GM18951 (cell line): ENCODE measurements around the gene BANF1.

Source experiments
- POLR2A ChIP-seq: IDR thresholded peaks from 4 replicates; pipeline ENCODE4 v1.6.1; 2011; ENCODE audit warnings: mild to moderate bottlenecking; ENCODE audit not compliant: insufficient read length, insufficient read depth; ENCODE audit errors: extremely low read depth
- in situ Hi-C: fragments of 300-500 bp; cut with MboI; formaldehyde crosslinking; loops from one replicate; pipeline ENCODE4 v1.12.0; 2022; ENCODE audit warnings: low sequenced_read_pairs, mixed read lengths, inconsistent platforms; ENCODE audit not compliant: unreplicated experiment

BANF1 gene

DNA sequence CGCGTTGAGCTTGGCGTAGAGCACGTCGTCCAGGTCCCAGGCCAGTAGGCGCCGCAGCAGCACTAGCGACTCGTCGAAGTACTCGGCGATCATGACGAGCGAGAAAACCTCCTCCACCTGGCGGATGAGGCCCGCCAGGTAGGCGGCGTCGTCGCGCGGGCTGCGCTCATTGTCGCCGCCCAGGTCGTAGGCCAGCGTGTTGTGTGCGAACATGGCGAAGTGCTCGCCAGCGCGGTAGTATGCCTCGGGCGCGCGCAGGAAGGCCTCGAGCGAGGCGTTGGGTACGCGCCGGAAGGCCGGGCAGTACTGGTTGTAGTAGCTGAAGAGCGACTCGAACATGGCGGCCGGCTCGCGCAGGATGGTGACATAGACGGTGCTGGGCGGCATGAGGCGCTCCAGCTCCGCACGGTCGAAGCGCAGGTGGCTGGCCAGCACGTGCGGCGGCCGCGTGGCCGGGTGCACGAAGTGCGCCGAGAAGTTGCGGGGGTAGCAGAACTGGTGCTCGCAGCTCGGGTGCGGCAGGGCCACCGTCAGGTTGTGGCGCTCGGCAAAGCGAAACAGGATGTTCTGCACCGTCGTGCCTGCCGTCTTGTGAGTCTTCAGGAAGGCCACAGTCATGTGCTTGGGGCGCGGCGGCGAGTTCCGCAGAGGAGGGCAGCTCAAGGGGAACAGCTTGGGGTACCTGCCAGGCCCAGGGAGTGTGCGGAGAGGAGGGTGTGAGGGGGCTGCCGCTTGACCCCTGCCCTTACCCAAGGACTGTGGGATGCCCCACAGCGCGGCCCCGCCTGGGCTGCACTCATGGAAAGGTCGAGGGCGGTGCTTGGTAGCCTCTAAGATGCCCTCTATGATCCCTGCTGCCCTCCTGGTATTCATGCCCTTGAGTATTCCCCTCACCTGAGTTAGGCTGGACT lies 40.9 kb downstream of the BANF1 start:
- in situ Hi-C loops, result no loop called here
- no peak for TF ChIP-seq POLR2A

DNA sequence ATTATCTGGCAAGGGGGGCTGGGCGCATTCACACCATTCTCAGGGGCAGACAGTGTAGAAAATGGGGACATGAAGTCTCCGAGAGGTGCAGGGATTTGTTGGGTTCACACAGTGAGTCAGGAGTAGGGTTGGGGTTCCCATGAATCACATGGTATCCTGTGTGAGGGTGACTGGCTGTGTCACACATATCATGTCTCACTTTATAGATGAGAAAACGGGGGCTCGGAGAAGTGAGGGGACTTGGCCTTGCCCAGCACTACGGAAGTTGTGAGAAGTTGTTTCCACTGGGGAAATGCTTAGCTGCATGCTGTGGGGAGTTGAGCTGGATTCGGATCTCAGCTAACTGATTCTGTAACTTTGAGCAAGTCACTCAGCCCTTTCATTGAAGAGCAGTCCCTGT lies 42.5 kb downstream of the BANF1 start:
- no peak for TF ChIP-seq POLR2A
- in situ Hi-C loops, result no loop called here

DNA sequence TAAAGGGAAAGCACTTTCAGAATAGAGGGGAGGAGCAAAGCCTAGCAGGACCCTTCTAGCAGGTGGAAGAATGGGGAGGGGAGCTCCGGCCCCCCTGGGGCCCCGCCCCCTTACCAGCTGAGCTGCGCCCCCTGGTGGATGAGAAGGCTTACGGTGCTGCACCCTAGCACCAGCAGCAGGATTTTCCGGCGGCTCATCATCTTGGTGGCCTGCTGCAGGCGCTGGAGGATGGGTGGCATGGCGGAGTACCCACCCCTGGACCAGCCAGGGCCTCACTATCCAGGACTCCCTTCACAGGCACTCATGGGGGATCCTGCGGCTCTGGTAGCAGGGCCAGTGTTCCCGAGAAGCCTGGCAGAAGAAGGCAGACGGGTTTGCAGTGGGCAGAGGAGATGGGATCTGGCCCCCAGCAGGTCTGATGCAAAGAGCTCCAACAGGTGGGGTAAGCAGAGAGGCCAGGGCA lies 42.9 kb downstream of the BANF1 start:
- in situ Hi-C loops, result no loop called here
- TF ChIP-seq POLR2A, result no peak

DNA sequence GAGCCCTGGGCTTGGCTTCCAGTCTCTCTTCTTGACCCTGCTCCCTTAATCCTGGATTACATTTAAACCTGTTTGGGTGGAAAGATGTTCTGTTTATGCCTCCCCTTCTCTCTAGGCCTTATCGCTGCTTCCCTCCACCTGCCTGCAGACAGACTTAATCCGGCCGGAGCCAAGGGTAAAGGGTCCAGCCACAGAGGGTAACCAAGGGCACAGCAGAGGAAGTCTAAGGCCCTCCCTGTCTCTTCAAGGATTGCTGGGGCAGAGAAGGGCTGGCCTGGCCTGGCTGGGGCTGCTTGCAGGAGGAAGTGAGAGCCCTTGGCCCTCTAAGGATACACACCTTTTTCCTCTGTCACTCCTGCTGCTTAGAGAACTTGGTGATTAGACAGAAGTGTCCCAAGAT lies 44.6 kb downstream of the BANF1 start:
- no peak for TF ChIP-seq POLR2A
- in situ Hi-C loops, result no loop called here

DNA sequence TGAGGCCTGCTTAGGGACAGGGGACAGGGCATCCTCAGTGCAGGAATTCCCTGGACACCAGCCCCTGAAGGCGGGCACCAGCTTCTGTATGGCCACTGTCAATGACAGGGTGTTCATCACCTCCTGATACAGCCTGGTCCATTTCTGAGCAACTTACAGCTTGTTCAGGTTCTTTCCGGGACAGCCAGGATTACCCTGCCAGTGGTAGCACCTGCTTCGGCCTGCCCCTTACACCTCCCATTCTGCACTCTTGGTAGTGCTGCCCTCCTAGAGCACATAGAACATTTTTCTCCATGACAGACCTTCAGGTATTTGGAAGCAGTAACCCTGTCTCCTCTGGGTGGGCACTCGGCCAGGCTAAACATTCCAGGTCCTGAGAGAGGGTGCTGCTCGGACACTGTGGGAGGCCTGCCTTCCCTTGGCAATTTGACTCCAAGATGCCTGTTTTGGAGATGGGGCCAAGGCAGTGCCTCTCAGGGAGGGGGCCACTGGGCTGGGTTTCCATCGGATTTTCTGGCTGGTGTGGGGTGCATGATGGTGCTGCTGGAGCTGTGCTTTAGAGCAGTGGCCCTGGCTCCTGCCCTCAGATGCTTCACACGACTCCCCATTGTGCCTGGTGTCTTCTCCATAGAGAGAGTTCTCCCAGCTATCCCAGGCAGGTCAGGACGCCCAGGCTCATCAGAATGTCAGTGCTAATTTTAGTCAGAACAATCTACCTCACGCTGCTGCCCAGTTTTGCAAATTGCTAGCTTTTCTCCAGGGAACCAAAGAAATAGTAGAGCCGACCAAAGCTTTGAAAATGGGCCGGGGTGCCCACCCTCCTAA lies 45.5 kb downstream of the BANF1 start:
- TF ChIP-seq POLR2A, result no peak
- in situ Hi-C loops, result no loop called here

DNA sequence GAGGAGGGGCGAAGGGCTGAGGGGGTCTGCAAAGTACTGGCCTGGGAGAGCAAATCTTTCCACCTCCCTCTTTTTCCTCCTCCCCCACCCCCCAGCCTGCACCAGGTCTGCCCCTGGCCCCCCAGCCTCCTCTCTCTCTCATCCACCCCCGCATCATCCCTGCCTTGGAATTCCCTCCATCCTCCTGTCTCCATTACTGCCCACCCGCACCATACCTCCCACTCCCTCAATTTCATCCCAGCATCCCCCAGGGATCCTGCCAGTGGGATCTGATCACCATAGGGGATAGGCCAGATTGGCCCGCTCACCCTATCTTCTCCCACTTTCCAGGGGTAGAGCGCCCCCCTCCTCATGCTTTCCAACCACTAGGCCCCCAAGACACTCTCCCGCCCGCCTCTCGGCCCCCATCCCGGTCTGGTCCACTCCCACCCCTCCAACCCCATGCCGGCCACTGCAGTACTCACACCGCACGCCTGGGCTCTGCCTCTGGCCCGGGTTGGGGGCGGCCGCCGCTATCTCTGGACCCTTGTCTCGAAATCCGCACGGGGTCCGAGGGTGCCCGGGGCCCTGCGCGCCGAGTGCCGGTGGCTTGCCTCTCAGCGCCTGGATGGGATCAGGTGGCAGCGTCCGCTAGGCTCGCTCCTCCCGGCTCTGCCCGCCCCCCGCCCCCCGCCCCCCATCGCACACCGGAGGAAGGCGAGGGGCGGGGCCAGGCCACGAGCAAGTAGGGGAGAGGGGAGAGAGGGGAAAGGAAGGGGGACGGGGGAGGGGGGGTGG lies 46.4 kb downstream of the BANF1 start, which contains the start of gene GAL3ST3:
Gene GAL3ST3 (minus strand): TSS at position 615 of the 777 bp plus-strand sequence. CDS start 3,746 bp downstream, outside the sequence.
- in situ Hi-C loops, result no loop called here
- no peak for TF ChIP-seq POLR2A

DNA sequence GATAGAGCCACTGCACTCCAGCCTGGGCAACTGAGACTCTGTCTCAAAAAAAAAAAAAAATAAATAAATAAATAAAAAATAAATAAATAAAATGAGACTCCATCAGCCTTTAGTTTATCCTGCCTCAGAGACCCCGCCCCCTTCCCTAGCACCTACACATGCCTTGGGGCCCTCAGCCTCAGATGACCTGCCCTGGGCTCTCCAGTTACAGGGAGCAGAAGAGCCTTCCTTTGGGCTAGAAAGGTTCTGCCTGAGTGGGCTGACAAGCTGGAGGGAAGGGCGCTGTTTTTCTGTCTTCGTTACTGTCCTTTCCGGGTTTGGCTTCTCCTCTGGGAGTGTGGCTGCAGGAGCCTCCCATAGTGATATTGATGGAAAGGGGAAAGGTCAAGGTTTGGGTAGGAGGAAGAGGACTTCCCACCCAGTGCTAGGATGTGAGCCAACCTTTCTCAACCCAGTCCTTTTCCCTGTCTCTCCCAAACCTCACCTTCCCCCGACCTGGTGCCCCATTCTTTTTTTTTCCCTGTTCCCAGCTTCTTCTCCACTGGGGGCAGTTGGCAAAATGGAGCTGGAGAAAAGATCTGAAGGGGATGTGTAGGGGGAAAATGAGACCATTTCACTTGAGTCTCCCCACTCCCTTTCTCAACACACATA lies 48.4 kb downstream of the BANF1 start:
- in situ Hi-C loops, result no loop called here
- no peak for TF ChIP-seq POLR2A

DNA sequence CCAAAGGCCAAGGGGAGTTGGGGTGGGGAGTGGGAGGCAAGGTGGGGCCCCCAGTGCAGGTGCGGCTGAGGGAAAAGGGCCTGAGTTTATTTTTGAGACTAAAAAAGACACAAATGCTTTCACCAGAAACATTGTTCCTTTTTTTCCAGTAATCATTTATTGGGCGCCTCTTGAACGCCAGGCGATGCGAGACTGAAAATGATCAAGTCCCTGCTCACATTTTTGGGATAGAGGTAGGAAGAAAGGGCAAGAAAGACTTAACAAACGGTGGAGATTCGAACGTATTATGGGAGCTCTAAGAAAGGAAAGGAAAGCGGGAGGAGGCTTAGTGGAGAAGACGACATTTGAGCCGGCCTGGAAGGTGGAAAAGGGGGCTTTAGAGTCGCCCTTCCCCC lies 49.1 kb downstream of the BANF1 start:
- in situ Hi-C loops, result no loop called here
- no peak for TF ChIP-seq POLR2A

DNA sequence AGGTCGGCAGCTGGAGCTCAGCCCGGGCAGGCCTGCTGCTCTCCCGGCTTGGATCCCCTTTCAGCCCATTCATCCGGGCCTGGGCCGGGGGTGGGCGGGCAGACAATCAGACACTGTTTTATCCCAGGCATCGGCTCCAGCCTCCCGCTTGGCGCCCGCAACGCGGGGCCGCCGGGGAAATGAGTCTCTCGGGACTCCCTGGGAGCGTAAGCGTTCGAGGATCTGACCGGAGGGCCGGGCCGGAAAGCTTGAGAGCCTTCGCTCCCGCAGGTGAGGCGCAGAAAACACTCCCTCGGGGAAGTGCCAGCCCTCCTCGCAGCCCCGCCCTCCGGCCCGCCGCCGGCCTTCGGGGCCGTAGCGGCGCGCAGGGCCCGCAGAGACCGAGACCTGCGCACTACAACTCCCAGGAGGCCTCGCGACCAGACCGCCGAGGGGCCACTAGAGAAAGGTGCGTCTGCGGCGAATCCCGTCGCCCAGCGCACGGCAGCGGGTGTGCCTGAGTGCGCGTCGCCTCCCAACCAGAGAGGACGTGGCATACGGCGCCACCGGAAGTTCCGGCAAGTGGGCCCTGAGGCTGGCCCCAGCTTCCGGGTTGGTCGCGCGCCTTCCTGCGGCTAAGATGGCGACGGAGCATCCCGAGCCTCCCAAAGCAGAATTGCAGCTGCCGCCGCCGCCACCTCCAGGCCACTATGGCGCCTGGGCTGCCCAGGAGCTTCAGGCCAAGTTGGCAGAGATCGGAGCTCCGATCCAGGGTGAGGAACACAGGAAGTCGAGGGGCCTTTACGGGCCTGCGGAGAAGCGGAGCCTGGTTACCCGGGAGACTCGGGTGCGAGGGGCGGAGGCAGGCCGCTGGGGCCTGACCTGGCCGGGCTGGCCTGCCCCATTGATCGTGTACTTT lies 49.7 kb downstream of the BANF1 start, which contains the start of gene SF3B2:
Gene SF3B2 (plus strand): TSS at position 599 of the 898 bp plus-strand sequence. CDS start 21 bp downstream, at position 620.
- in situ Hi-C loops, result no loop called here
- peak; percentile 78 for TF ChIP-seq POLR2A

DNA sequence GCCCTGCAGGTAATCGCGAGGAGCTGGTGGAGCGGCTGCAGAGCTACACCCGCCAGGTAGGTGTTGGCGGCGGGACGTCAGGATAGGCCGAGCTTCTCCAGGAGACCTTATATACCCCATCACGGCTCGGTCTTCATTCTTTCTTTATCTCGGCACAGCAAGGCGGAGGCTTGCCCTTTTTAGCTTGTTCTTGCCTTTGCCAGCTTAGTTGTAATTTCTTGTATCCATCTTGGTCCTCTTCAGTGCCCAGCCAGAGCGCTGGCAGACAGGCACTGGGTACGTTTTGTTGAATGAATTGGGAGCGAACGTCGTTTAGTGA lies 50.3 kb downstream of the BANF1 start:
- no peak for TF ChIP-seq POLR2A

More for the DNA sequence above, 50.3 kb downstream of the BANF1 start:
- in situ Hi-C loops, result no loop called here
